GM10248 (cell line): ENCODE data around the gene MIOX.

ENCODE experiments used
- CTCF ChIA-PET: fragments of 300-600 bp; sonication (Branson Sonifier 250); formaldehyde crosslinking; extraction: SDS; loops from one replicate; lab custom pipeline; 2021; ENCODE audit warnings: antibody characterized with exemption; lab: Yijun Ruan, JAX
- POLR2A ChIA-PET: fragments of 350-650 bp; sonication (Branson Sonifier 250); formaldehyde crosslinking; extraction: SDS; loops from one replicate; lab custom pipeline; 2020; ENCODE audit warnings: antibody characterized with exemption; lab: Yijun Ruan, JAX
- DNase-seq: peaks from one replicate; pipeline ENCODE4 v3.0.0; 2012; ENCODE audit errors: extremely low spot score
- CTCF ChIP-seq: IDR thresholded peaks from 2 replicates; pipeline ENCODE4 v1.5.1; 2012; ENCODE audit warnings: mild to moderate bottlenecking, low read depth; ENCODE audit errors: extremely low read depth, missing control alignments, control extremely low read depth

Gene MIOX

GRCh38 chr22:50506611-50507420 is 20.2 kb downstream of the MIOX start:
- no peak for TF ChIP-seq CTCF
- POLR2A ChIA-PET = interaction anchor here (0.6 to 2.0 kb wide), 4 partner anchors 18 to 184 kb away, joined by 4 to 33 read pairs (median 7); partner anchors contain the start of genes SCO2 and SYCE3
- DNase-seq = no peak
- CTCF ChIA-PET = interaction anchor here (1.0 to 6.4 kb wide), 3 partner anchors 9 to 17 kb away, joined by 7 to 56 read pairs (median 12); partner anchors contain the start of gene SCO2

DNA sequence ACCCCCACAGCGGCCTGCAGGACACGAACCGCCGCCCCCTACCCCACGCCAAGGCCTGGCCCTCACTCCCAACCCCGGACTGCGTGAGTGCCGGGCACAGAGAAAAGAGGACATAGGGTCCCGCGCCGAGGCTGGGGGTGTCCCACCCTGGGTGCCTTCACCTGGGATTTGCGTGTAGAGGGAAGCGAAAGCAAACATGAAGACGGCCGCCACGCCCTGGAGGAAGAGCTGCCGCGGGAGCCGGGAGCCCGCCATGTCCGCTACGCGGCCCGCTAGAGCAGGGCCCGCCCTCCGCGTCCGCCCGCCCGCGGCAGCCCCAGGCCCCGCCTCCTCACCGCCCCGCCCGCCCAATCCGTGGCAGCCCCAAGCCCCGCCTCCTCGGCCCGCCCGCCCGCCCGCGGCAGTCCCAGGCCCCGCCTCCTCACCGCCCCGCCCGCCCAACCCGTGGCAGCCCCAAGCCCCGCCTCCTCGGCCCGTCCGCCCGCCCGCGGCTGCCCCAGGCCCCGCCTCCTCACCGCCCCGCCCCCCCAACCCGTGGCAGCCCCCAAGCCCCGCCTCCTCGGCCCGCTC is 20.8 kb downstream of the MIOX start, which contains the start of gene LMF2:
Gene LMF2, minus strand, starts transcription at position 282 of the 570 bp plus-strand sequence. Its CDS starts 27 bp downstream, at position 255.
- CTCF ChIA-PET = interaction anchor here (0.6 to 6.4 kb wide), 9 partner anchors 9 to 255 kb away, joined by 3 to 56 read pairs (median 5); partner anchors contain the start of genes SCO2 and SYCE3
- POLR2A ChIA-PET = interaction anchor here (0.6 to 2.0 kb wide), 10 partner anchors 10 to 545 kb away, joined by 3 to 33 read pairs (median 4); partner anchors contain the start of genes SCO2 and SYCE3
- DNase-seq = peak; percentile 98
- no peak for TF ChIP-seq CTCF

DNA sequence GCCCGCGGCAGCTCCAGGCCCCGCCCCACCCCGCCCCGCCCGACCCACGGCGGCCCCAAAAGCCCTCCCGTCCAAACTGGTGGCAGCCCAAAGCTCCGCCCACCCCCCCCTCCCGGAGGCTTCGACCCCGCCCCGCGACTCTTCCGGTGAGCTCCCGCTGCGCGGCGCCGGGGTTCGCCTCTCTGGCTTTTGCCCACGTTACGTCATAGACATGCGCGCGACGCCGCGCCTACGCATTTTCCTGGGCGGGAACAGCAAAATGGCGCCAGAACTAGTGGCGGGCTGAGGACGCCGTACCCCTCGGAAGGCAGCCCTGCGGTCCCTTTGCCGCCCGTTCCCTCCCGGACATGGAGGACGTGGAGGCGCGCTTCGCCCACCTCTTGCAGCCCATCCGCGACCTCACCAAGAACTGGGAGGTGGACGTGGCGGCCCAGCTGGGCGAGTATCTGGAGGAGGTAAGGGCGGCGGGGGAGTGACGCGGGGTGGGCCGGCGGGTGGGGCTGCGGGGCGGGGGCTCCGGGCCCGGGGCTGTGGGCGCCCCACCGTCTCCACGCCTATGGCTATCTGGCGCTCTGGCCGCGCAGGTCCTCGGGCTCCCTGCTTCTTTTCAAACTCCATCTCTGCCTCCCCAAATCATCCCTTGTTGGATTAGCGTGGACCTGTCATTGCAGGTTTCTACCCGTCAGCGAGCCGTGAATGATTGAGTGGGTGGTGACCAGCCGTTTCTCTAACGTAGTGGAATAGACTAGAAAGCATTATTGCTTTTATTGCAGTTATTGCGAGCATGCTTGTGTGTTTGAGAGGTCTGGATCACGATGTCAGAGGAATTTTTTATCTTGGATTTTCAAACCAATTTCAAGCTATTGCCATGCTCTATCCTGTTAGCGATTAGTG is 21.6 kb downstream of the MIOX start, which contains the start of gene NCAPH2:
Gene NCAPH2, plus strand, starts transcription at position 234 of the 894 bp plus-strand sequence. Its CDS starts 114 bp downstream, at position 348.
- no peak for TF ChIP-seq CTCF
- POLR2A ChIA-PET = interaction anchor here (0.6 to 2.0 kb wide), 11 partner anchors 9 to 546 kb away, joined by 3 to 33 read pairs (median 4); partner anchors contain the start of genes SCO2 and SYCE3
- DNase-seq = peak; percentile 100
- CTCF ChIA-PET = interaction anchor here (0.6 to 6.4 kb wide), 13 partner anchors 9 to 255 kb away, joined by 3 to 56 read pairs (median 4); partner anchors contain the start of genes SCO2 and SYCE3

- POLR2A ChIA-PET = interaction anchor here (0.9 to 2.0 kb wide), 2 partner anchors 10 to 15 kb away, joined by 4 to 33 read pairs; partner anchors contain the start of gene SCO2
- CTCF ChIA-PET = interaction anchor here (1.0 to 6.4 kb wide), 8 partner anchors 9 to 256 kb away, joined by 3 to 56 read pairs (median 4); partner anchors contain the start of gene SCO2
- TF ChIP-seq CTCF = no peak
- DNase-seq = no peak
Observed at GRCh38 chr22:50508897-50509296, 22.2 kb downstream of the MIOX start.

- no peak for DNase-seq
- TF ChIP-seq CTCF = no peak
- ChIA-PET POLR2A (no interaction called here), CTCF (interaction anchor here (4.4 kb wide), 1 partner anchor 12 kb away, joined by 24 read pairs; the partner anchor contains the start of gene SCO2)
Observed at GRCh38 chr22:50513175-50513574, 26.5 kb downstream of the MIOX start.
